IMR-90 (cell line): ENCODE data around the gene KDM5B. TPM values are rescaled to one million over a fixed set of nuclear protein-coding genes. Genes with fewer than 3 reads are reported as not detected.

Experiments
- ATAC-seq: fragments of 200-7000 bp; cut with Tn5 transposase; 2 replicates; pipeline ENCODE4 v1.9.1; 2020; ENCODE audit warnings: low read depth, mild to moderate bottlenecking, moderate library complexity
- BruUV-seq: library from RNA; stranded (reverse); fragments of 400-500 nt; replicated peaks from 2 replicates; lab custom pipeline; 2021; lab: Mats Ljungman, UMichigan
- CTCF ChIA-PET: fragments of 300-600 bp; formaldehyde crosslinking; extraction: SDS; loops from one replicate; lab custom pipeline; 2021; ENCODE audit warnings: antibody characterized with exemption; lab: Yijun Ruan, JAX
- POLR2A ChIA-PET: fragments of 300-600 bp; sonication (Branson Sonifier 250); formaldehyde crosslinking; loops from one replicate; lab custom pipeline; 2022; ENCODE audit warnings: antibody characterized with exemption; ENCODE audit not compliant: unreplicated experiment; lab: Charles Lee
- DNase-seq: peaks from one replicate; pipeline ENCODE4 v3.0.0; 2013
- H2AFZ ChIP-seq: replicated peaks from 2 replicates; pipeline ENCODE3; 2013; ENCODE audit warnings: low read length, mild to moderate bottlenecking; ENCODE audit not compliant: poor library complexity
- H2AK5ac ChIP-seq: 2 replicates; pipeline ENCODE4 v1.6.1; 2013; ENCODE audit warnings: low read depth, low read length, inconsistent platforms
- H2AK9ac ChIP-seq: replicated peaks from 2 replicates; pipeline ENCODE3; 2013; ENCODE audit warnings: mild to moderate bottlenecking, low read depth, low read length, moderate library complexity; ENCODE audit not compliant: poor library complexity
- H2BK120ac ChIP-seq: 2 replicates; pipeline ENCODE4 v1.6.1; 2013; ENCODE audit warnings: low read depth, low read length, inconsistent platforms
- H2BK15ac ChIP-seq: 3 replicates; pipeline ENCODE4 v1.6.1; 2013; ENCODE audit warnings: low read depth, low read length, inconsistent platforms
- H2BK20ac ChIP-seq: 2 replicates; pipeline ENCODE4 v1.6.1; 2013; ENCODE audit warnings: low read depth, mild to moderate bottlenecking, inconsistent platforms, low read length, moderate library complexity
- H2BK5ac ChIP-seq: 2 replicates; pipeline ENCODE4 v1.6.1; 2013; ENCODE audit warnings: mild to moderate bottlenecking, low read depth, low read length, inconsistent platforms; ENCODE audit not compliant: poor library complexity, severe bottlenecking
- H3K14ac ChIP-seq: replicated peaks from 2 replicates; pipeline ENCODE4 v1.6.1; 2013; ENCODE audit warnings: low read depth, low read length, inconsistent platforms
- H3K18ac ChIP-seq: 2 replicates; pipeline ENCODE4 v1.6.1; 2013; ENCODE audit warnings: low read depth, low read length, control low read depth
- H3K23ac ChIP-seq: 2 replicates; pipeline ENCODE4 v1.6.1; 2013; ENCODE audit warnings: low read depth, low read length, inconsistent platforms
- H3K27ac ChIP-seq: 2 replicates; pipeline ENCODE4 v1.5.1; 2013; ENCODE audit warnings: mild to moderate bottlenecking, control low read depth, low read length; ENCODE audit not compliant: insufficient read depth
- H3K27me3 ChIP-seq: 2 replicates; pipeline ENCODE4 v1.6.1; 2013; ENCODE audit warnings: low read length; ENCODE audit not compliant: control insufficient read depth, insufficient read depth
- H3K36me3 ChIP-seq: 2 replicates; pipeline ENCODE4 v1.6.1; 2013; ENCODE audit warnings: low read length, mixed read lengths; ENCODE audit not compliant: control insufficient read depth, insufficient read depth
- H3K4ac ChIP-seq: 2 replicates; pipeline ENCODE4 v1.6.1; 2013; ENCODE audit warnings: low read depth, low read length, inconsistent platforms
- H3K4me1 ChIP-seq: 2 replicates; pipeline ENCODE4 v1.6.1; 2013; ENCODE audit warnings: low read length, mixed read lengths; ENCODE audit not compliant: control insufficient read depth, insufficient read depth
- H3K4me2 ChIP-seq: 2 replicates; pipeline ENCODE4 v1.6.1; 2013; ENCODE audit warnings: low read depth, mild to moderate bottlenecking, control low read depth, low read length, moderate library complexity
- H3K4me3 ChIP-seq: 2 replicates; pipeline ENCODE4 v1.5.1; 2013; ENCODE audit warnings: low read depth, mild to moderate bottlenecking, control low read depth, low read length, moderate library complexity; ENCODE audit not compliant: insufficient read depth
- H3K56ac ChIP-seq: 2 replicates; pipeline ENCODE4 v1.6.1; 2013; ENCODE audit warnings: low read length, inconsistent platforms; ENCODE audit not compliant: insufficient read depth; ENCODE audit errors: extremely low read depth
- H3K79me1 ChIP-seq, 2 experiments: 2 replicates each; pipeline ENCODE4 v1.6.1; 2013; ENCODE audit warnings: low read length in 2 of 2, inconsistent platforms in 1 of 2, low read depth in 1 of 2
- H3K9ac ChIP-seq: 2 replicates; pipeline ENCODE4 v1.6.1; 2013; ENCODE audit warnings: low read depth, low read length, control low read depth
- H3K9me1 ChIP-seq: 2 replicates; pipeline ENCODE4 v1.6.1; 2013; ENCODE audit warnings: low read length, inconsistent platforms; ENCODE audit not compliant: insufficient read depth
- H3K9me3 ChIP-seq: 2 replicates; pipeline ENCODE4 v1.6.1; 2013; ENCODE audit warnings: low read length; ENCODE audit not compliant: control insufficient read depth, insufficient read depth
- H4K20me1 ChIP-seq: 2 replicates; pipeline ENCODE4 v1.6.1; 2013; ENCODE audit warnings: low read length, inconsistent platforms; ENCODE audit not compliant: insufficient read depth
- H4K5ac ChIP-seq: 2 replicates; pipeline ENCODE4 v1.6.1; 2013; ENCODE audit warnings: mild to moderate bottlenecking, low read depth, low read length, control low read depth
- H4K8ac ChIP-seq, 2 experiments: 2 replicates each; pipeline ENCODE4 v1.6.1; 2013; ENCODE audit warnings: low read depth in 2 of 2, low read length in 2 of 2, control low read depth in 1 of 2, inconsistent platforms in 1 of 2
- H4K91ac ChIP-seq: 2 replicates; pipeline ENCODE4 v1.6.1; 2013; ENCODE audit warnings: low read depth, low read length, inconsistent platforms; ENCODE audit not compliant: insufficient read depth
- CEBPB ChIP-seq: IDR thresholded peaks from 2 replicates; pipeline ENCODE4 v1.6.1; 2012; ENCODE audit warnings: low read depth, low read length, improper control_type of control experiment
- FOS ChIP-seq: fragments of 150-350 bp; IDR thresholded peaks from 2 replicates; pipeline ENCODE4 v1.6.1; 2016; ENCODE audit warnings: low read depth, low read length
- MAZ ChIP-seq: IDR thresholded peaks from 2 replicates; pipeline ENCODE4 v1.6.1; 2012; ENCODE audit warnings: low read depth, mild to moderate bottlenecking, low read length, improper control_type of control experiment, moderate library complexity, borderline replicate concordance
- RFX5 ChIP-seq: IDR thresholded peaks from 2 replicates; pipeline ENCODE4 v1.8.0; 2012; ENCODE audit warnings: low read depth, mild to moderate bottlenecking, low read length, moderate library complexity
- WGBS, 2 experiments: methylation state at CpG; one replicate each; pipeline versions ENCODE4 v1.1.5 to v1.1.7; 2013; ENCODE audit warnings: missing lambda C conversion rate in 2 of 2; ENCODE audit not compliant: insufficient read length in 1 of 2; ENCODE audit errors: extremely low coverage in 2 of 2; 5-methylcytosine and 5-hydroxymethylcytosine counted together
- dilution Hi-C: fragments of 300-500 bp; cut with HindIII; formaldehyde crosslinking; loops from one replicate; pipeline ENCODE4 v1.14.3; 2018; ENCODE audit warnings: low sequenced_read_pairs; ENCODE audit not compliant: unreplicated experiment
- in situ Hi-C: fragments of 300-500 bp; cut with MboI; formaldehyde crosslinking; loops from 3 replicates; pipeline ENCODE4 v1.14.3; 2019; ENCODE audit warnings: low sequenced_read_pairs, inconsistent platforms, mixed read lengths
- intact Hi-C: fragments of 100-400 bp; cut with micrococcal nuclease; formaldehyde crosslinking; loops from 2 replicates; pipeline ENCODE4 v1.10.0; 2022
- polyA plus RNA-seq, 3 experiments: library from polyadenylated mRNA; depleted of rRNA; stranded (reverse); fragments of >200 nt; gene quantifications; 2 replicates each; pipeline ENCODE4 v1.2.3, GENCODE V29; 2012; ENCODE audit warnings: low replicate concordance in 1 of 3
- total RNA-seq: library from RNA; depleted of rRNA; stranded (reverse); fragments of >200 nt; gene quantifications from 2 replicates; pipeline ENCODE4 v1.2.3, GENCODE V29; 2012

The KDM5B gene
- total and polyA plus RNA-seq, 2 of the 4 experiments (the other 2 are of a cell fraction) = 28.8 to 82.1 TPM

DNA sequence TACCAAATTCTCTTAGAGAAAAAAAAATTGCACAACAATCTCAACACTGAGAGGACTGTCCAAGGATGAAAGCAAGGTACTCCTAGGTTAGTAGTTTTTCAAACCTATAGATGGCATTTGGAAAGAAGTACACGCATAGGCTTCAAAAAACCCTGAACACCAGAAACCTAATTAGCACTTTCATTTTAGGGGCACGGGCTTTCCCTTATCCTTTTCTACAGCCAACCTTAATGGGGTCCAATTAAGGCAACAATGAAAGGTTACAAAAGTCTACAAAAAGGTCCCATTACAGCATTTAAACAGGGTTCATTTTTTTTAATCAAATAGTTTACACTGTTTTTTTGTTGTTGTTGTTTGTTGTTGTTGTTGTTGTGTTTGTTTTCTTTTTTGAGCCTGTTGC, 6.2 kb downstream of the KDM5B start:
- no CpG with 5 or more reads among the region's 2 CpGs for WGBS, 2 experiments
- no peaks in the 10 kb centered on the region for H3K9me3 ChIP-seq
- peaks cover 97% of the 10 kb centered on the region for H4K20me1 ChIP-seq
- H3K27ac ChIP-seq = no peak overlapping the region
- POLR2A ChIA-PET = no interaction called here
- H3K4me3 ChIP-seq = no peak overlapping the region
- no TSS peak for BruUV-seq
- no peak overlapping the region for H3K14ac ChIP-seq
- H3K23ac ChIP-seq = no peak overlapping the region
- dilution Hi-C loops (no loop called here), intact Hi-C loops (no loop called here), in situ Hi-C loops (no loop called here)
- DNase-seq (no peak), ATAC-seq (no peak)
- no peak overlapping the region for H2AFZ ChIP-seq
- CTCF ChIA-PET = no interaction called here
- no peak overlapping the region for H3K9ac ChIP-seq
- H4K8ac ChIP-seq = no peak overlapping the region
- peaks cover 6% of the 10 kb centered on the region for H3K36me3 ChIP-seq
- H3K56ac ChIP-seq = no peak overlapping the region
- H2AK5ac ChIP-seq = no peak overlapping the region
- H2BK20ac ChIP-seq = no peak overlapping the region
- peaks cover 9% of the 10 kb centered on the region for H3K4me1 ChIP-seq
- no peak overlapping the region for H2BK5ac ChIP-seq
- no peak overlapping the region for H3K4ac ChIP-seq
- no peak overlapping the region for H4K91ac ChIP-seq
- peaks cover 4 to 66% of the 10 kb centered on the region in 2 experiments; a peak in 3 of 4 replicates for H3K79me1 ChIP-seq
- no peak overlapping the region for H3K18ac ChIP-seq
- H3K4me2 ChIP-seq = no peak overlapping the region
- TF ChIP-seq CEBPB (0 out of 2 replicates have a peak, but pooled peaks have one; percentile 10), FOS (no peak), RFX5 (no peak), MAZ (no peak)
- H4K5ac ChIP-seq = no peak overlapping the region
- H2BK120ac ChIP-seq = no peak overlapping the region
- H2AK9ac ChIP-seq = no peak overlapping the region
- H3K27me3 ChIP-seq = no peaks in the 10 kb centered on the region
- no peak overlapping the region for H2BK15ac ChIP-seq
- peaks cover 16% of the 10 kb centered on the region for H3K9me1 ChIP-seq
